GM12873 (cell line): ENCODE results near the gene LRP4.

Experiments
- CTCF ChIP-seq: IDR thresholded peaks from 2 replicates; pipeline ENCODE4 v1.5.1; 2012; ENCODE audit warnings: low read depth, mild to moderate bottlenecking, moderate library complexity, low read length, control low read depth; ENCODE audit not compliant: insufficient read depth; ENCODE audit errors: missing control alignments

Gene LRP4

GRCh38 chr11:46874586-46874985, 43.8 kb downstream of the LRP4 start:
- TF ChIP-seq CTCF = no peak

GRCh38 chr11:46868912-46869311, 49.4 kb downstream of the LRP4 start:
- no peak for TF ChIP-seq CTCF

GRCh38 chr11:46865340-46865739, 53.0 kb downstream of the LRP4 start:
- TF ChIP-seq CTCF = no peak

- TF ChIP-seq CTCF = no peak
Measured at GRCh38 chr11:46860218-46860617, 58.1 kb downstream of the LRP4 start.

GRCh38 chr11:46858920-46859546, 59.3 kb downstream of the LRP4 start:
- TF ChIP-seq CTCF = no peak

- TF ChIP-seq CTCF = no peak
Measured at GRCh38 chr11:46857666-46858065, 60.7 kb downstream of the LRP4 start.

- no peak for TF ChIP-seq CTCF
Measured at GRCh38 chr11:46856605-46857343, 61.6 kb downstream of the LRP4 start.
